Adipocyte (in vitro differentiated cells): Measurements from ENCODE around the gene CPEB4.
A peak's percentile ranks its signal among the peaks of the same experiment; 100 is the strongest.

Source experiments
- DNase-seq: peaks from one replicate; pipeline ENCODE4 v3.0.0-alpha.2; 2015; ENCODE audit warnings: low read depth
- H3K27me3 ChIP-seq: replicated peaks from 2 replicates; pipeline ENCODE4 v1.7.0; 2013; ENCODE audit warnings: mild to moderate bottlenecking, low read length, moderate library complexity; ENCODE audit not compliant: control insufficient read depth, insufficient read depth
- H3K36me3 ChIP-seq: 2 replicates; pipeline ENCODE4 v1.7.0; 2013; ENCODE audit warnings: low read length, mild to moderate bottlenecking, moderate library complexity; ENCODE audit not compliant: control insufficient read depth, insufficient read depth, severe bottlenecking
- H3K4me1 ChIP-seq: 2 replicates; pipeline ENCODE4 v1.7.0; 2013; ENCODE audit warnings: mild to moderate bottlenecking, low read length, moderate library complexity; ENCODE audit not compliant: control insufficient read depth, insufficient read depth
- H3K4me3 ChIP-seq: 2 replicates; pipeline ENCODE4 v1.7.0; 2013; ENCODE audit warnings: mild to moderate bottlenecking, low read length, moderate library complexity
- H3K9ac ChIP-seq: 2 replicates; pipeline ENCODE4 v1.7.0; 2013; ENCODE audit warnings: mild to moderate bottlenecking, low read length, moderate library complexity
- H3K9me3 ChIP-seq: 2 replicates; pipeline ENCODE4 v1.7.0; 2013; ENCODE audit warnings: mild to moderate bottlenecking, low read length, moderate library complexity; ENCODE audit not compliant: control insufficient read depth

CPEB4 gene

DNA sequence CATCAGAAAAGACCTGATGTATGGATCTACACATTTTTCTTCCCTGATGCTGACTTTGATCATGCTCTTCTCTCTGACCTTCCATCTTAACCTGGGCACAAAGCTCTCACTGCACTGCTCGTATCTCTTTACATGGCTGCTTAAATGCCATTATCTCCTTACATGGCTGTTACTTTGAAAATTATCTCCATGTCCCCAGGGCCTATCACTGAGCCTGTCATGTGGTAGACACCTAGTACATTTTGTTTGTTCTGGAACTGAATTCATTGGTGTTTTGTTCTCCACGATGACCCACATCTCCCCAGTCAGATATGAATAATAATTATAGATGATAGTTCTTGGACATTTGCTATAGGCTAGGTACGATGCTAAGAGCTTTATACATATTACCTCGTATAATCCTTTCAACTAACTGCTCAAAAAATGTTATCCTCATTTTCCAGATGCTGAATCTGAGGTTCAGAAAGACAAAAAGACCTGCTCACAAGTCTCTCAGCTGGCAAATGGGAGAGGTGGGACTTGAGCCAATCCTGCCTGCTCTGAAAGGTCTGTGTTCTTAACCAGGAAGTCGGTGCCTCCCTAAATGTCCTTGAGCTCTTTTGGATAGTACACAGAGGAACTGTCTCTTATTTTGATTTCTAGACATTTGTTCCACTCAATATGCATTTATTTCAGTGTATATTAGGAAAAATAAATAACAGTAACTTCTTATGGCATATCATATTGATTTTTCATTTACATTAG is 9.8 kb upstream of the CPEB4 start:
- peaks cover 17% of the 10 kb centered on the region for H3K4me1 ChIP-seq
- no peaks in the 10 kb centered on the region for H3K9me3 ChIP-seq
- no peak overlapping the region for H3K4me3 ChIP-seq
- H3K36me3 ChIP-seq = no peaks in the 10 kb centered on the region
- H3K9ac ChIP-seq = no peak overlapping the region
- no peak for DNase-seq
- no peaks in the 10 kb centered on the region for H3K27me3 ChIP-seq

GRCh38 chr5:173880306-173880985 is 7.7 kb upstream of the CPEB4 start:
- Histone ChIP-seq H3K4me1 (peaks cover 24% of the 10 kb centered on the region), H3K9me3 (no peaks in the 10 kb centered on the region), H3K36me3 (no peaks in the 10 kb centered on the region), H3K9ac (no peak overlapping the region), H3K4me3 (no peak overlapping the region), H3K27me3 (no peaks in the 10 kb centered on the region)
- DNase-seq = peak; percentile 77

- Histone ChIP-seq H3K4me1 (peaks cover 24% of the 10 kb centered on the region), H3K9me3 (no peaks in the 10 kb centered on the region), H3K27me3 (no peaks in the 10 kb centered on the region), H3K9ac (no peak overlapping the region), H3K36me3 (no peaks in the 10 kb centered on the region), H3K4me3 (no peak overlapping the region)
- DNase-seq = no peak
Measured at GRCh38 chr5:173881811-173882575, 6.2 kb upstream of the CPEB4 start.

DNA sequence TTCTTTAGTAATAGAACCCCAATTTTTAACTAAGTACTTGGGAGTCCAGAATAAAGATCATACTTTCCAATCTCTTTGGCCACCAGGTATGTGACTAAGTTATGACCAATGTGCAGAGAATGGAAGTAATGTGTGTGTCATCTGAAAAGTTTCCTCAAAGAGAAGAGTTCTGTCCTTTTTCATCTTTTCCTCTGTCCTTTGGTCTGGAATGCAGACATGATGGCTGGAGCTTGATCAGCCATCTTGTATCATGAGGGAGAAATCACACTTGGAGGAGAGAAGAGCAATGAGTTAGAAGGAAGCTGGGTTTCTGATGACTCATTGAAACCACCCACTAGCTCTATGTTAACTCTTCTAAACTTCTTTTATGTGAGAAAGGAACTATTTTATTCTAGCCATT is 5.5 kb upstream of the CPEB4 start:
- Histone ChIP-seq H3K9ac (no peak overlapping the region), H3K9me3 (no peaks in the 10 kb centered on the region), H3K27me3 (no peaks in the 10 kb centered on the region), H3K4me1 (peaks cover 24% of the 10 kb centered on the region), H3K36me3 (no peaks in the 10 kb centered on the region), H3K4me3 (no peak overlapping the region)
- DNase-seq = no peak

- Histone ChIP-seq H3K9ac (no peak overlapping the region), H3K4me3 (no peak overlapping the region), H3K9me3 (no peaks in the 10 kb centered on the region), H3K36me3 (no peaks in the 10 kb centered on the region), H3K27me3 (no peaks in the 10 kb centered on the region), H3K4me1 (peaks cover 24% of the 10 kb centered on the region)
- no peak for DNase-seq
Measured at GRCh38 chr5:173883347-173883924, 4.7 kb upstream of the CPEB4 start.

DNA sequence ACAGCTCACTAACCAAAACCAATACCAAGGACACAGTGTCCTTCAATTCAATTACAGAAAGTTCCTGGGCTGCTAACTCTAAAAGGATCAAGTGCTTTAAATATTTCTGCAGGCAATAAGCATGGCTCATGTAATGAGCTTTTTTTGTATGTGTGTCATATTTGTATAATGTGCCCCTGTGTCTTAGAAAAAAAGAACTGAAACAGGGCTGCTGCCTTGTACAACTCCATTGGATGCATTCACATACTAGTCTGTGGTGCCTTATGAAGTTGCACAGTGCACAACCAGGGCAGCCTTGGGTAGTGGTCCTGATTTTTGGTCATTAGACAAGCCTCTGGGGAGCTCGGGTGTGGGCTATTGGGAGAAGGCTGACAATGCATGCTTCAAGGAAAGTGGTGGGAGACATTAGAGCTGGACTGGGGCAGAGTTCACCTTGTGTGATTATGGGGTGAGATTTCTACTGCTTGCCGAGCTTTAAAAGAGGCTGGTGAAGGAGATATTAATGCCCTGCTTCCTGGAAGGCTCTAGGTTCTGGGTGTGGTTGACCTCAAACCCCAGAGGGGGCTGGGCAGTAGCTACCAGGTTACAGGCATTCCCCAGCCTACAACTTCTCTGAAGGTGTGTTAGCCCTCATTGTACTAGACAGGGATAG is 3.6 kb upstream of the CPEB4 start:
- no peak for DNase-seq
- H3K36me3 ChIP-seq = no peaks in the 10 kb centered on the region
- no peak overlapping the region for H3K9ac ChIP-seq
- H3K9me3 ChIP-seq = no peaks in the 10 kb centered on the region
- H3K4me3 ChIP-seq = no peak overlapping the region
- peaks cover 18% of the 10 kb centered on the region for H3K4me1 ChIP-seq
- no peaks in the 10 kb centered on the region for H3K27me3 ChIP-seq

- DNase-seq = no peak
- H3K9me3 ChIP-seq = no peaks in the 10 kb centered on the region
Measured at GRCh38 chr5:173885054-173885443, 3.1 kb upstream of the CPEB4 start.

GRCh38 chr5:173885475-173886010 is 2.6 kb upstream of the CPEB4 start:
- Histone ChIP-seq H3K9me3 (no peaks in the 10 kb centered on the region), H3K4me3 (no peak overlapping the region), H3K9ac (no peak overlapping the region), H3K36me3 (no peaks in the 10 kb centered on the region), H3K4me1 (peaks cover 21% of the 10 kb centered on the region), H3K27me3 (no peaks in the 10 kb centered on the region)
- DNase-seq = no peak

More at GRCh38 chr5:173885054-173885443, 3.1 kb upstream of the CPEB4 start:
- no peak overlapping the region for H3K4me3 ChIP-seq
- H3K9ac ChIP-seq = no peak overlapping the region
- no peaks in the 10 kb centered on the region for H3K36me3 ChIP-seq
- H3K4me1 ChIP-seq = peaks cover 22% of the 10 kb centered on the region
- H3K27me3 ChIP-seq = no peaks in the 10 kb centered on the region

DNA sequence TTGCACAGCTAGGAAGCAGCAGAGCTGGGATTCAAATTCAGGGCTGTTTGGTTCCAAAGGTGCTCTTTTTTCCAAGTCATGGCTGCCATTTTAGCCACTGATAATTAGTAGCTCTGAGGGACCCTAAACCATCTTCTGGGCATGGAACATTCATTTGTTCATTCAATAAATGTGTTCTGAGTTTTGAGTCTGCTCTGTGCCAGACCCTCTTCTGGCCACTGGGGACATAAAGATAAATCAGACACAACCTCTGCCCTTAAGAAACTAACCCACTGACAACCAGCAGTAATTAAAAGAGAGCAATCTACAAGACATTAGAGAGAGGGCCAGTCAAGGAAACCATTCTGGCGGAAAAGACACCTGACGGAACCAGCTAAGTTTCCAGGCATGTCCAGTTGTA is 2.0 kb upstream of the CPEB4 start:
- no peak for DNase-seq
- Histone ChIP-seq H3K4me1 (peaks cover 18% of the 10 kb centered on the region), H3K9me3 (no peaks in the 10 kb centered on the region), H3K27me3 (no peaks in the 10 kb centered on the region), H3K4me3 (no peak overlapping the region), H3K36me3 (no peaks in the 10 kb centered on the region), H3K9ac (no peak overlapping the region)

GRCh38 chr5:173888473-173889131 is 453 bp downstream of the CPEB4 start:
- H3K4me1 ChIP-seq = peaks cover 24% of the 10 kb centered on the region
- no peaks in the 10 kb centered on the region for H3K27me3 ChIP-seq
- H3K4me3 ChIP-seq = peak overlapping the region; percentile 86
- H3K9me3 ChIP-seq = no peaks in the 10 kb centered on the region
- DNase-seq = peak; percentile 58
- no peaks in the 10 kb centered on the region for H3K36me3 ChIP-seq
- H3K9ac ChIP-seq = peak overlapping the region; percentile 87
